Activated CD4-positive, alpha-beta T cell treated with anti-CD3 and anti-CD28 coated beads, Interleukin-2, amount 50 U/mL, for 24 hours (primary cell): ENCODE data around the gene EOLA1.
"Not testable (repeated sequence)": the region's sequence is repeated elsewhere in the genome, so short reads cannot be mapped to it uniquely, and the experiment has no call there.

Experiments used
- DNase-seq, 2 donors: peaks; one replicate each; pipeline ENCODE4 v3.0.0-alpha.2; 2020; ENCODE audit warnings: low read depth in 1 of 2, low spot score in 1 of 2

Gene EOLA1

DNA sequence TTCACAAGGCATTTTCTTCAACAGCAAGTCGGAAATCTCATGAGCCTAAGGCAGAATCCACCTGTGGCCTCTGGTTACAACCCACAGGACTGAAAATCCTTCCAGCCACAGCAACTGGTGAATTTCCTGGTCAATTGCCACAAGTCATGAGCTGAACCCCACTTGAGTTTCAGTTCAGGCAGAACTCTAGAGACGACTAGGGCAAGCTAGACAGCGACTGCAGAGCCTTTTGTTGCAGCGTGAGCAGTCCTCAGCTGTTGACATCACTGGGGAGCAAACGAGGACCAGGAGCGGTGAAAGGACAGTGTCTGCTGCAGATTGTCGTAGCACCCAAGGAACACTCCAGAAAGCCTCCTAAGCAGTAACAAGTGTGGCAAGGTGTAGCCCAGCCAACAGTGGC, 55.1 kb downstream of the EOLA1 start:
- not testable (repeated sequence) for DNase-seq
